GM21367 (cell line): Measurements from ENCODE around the gene ACTN3.
"Not testable (repeated sequence)": the region's sequence is repeated elsewhere in the genome, so short reads cannot be mapped to it uniquely, and the experiment has no call there.

ENCODE experiments used
- ATAC-seq: cut with Tn5 transposase; IDR thresholded peaks from one replicate; pipeline ENCODE4 v1.9.1; 2021; ENCODE audit not compliant: unreplicated experiment

ACTN3 gene

DNA sequence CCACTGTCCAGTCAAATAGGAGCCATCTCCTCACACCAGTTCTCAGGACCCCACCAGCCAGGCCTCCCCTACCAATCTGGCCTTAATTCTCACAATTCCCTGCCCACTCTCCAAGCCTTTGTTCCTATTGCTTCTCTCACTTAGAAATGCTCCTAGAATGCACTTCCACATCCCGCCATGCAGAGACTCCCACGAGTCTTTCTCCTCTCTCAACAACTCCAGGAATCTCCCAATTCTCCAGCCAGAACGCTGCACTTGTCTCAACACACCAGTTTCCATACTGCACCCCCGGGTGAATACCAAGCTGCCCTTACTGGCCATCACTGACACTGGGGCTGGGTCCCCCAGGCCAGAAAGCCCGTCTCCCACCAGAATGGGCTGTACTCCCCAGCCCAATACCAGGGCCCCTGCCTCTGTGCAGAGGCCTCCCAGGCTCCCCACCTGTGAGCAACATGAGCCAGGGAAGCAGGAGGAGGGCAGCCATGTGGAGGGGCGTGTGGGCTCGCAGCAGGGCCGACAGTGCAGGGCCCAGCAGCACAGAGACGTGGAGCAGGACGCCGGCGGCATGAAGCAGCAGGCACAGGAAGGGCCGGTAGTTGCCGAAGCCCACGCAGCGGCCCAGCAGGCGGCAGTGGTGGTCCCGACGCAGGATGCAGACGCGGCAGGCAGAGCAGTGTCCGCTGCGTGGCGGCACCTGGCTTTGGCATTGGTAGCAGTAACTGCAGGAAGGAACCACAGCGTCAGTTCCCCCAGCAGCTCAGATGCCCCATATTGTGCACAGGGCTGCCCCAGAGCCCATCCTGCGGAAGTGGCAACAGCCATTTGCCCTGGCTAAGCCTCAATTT is 3.2 kb upstream of the ACTN3 start:
- ATAC-seq: no peak

DNA sequence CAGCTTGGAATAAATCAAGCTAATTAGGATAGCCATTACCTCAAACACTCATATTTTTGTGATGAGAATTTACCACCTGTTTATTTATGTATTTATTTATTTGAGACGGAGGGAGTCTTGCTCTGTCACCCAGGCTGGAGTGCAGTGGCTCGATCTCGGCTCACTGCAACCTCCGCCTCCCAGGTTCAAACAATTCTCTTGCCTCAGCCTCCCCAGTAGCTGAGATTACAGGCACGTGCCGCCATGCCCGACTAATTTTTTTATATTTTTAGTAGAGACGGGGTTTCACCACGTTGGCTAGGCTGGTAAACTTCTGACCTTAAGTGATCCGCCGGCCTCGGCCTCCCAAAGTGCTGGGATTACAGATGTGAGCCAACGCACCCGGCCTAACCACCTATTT is 1.8 kb upstream of the ACTN3 start:
- ATAC-seq: not testable (repeated sequence)

DNA sequence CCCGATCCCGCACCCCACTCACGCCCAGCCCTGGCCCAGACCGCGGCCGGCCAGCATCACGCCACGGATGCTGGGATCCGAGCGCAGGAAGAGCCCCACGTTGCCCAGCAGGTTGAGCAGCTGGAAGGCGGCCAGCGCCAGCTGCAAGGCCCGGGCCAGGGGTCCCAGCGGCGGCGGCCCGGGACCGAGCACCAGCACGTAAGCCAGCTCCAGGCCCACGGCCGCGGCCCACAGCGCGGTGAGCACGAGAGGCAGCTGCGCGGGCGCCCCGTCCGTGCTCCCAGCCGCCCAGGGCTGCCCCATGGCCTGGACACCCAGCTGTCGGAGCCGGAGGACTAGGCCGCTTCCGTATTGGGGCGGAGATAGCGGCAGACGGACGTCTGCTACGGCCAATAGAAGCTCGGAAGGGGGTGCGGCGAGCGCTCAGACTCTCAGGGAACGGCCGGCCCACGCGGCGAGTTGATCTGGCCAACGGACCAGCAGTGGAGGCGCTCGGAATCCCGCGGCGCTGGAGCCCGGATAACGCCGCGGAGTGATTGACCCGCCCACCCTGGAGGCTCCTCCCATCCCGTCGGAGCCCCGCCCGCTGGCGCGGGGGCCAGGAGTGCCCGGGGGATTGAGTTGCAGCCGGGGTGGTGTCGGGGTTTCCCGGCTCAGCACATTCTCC is 869 bp upstream of the ACTN3 start, which contains the start of gene ZDHHC24:
Gene ZDHHC24, minus strand, starts transcription at position 348 of the 667 bp plus-strand sequence. Its CDS starts 45 bp downstream, at position 303.
- no peak for ATAC-seq

DNA sequence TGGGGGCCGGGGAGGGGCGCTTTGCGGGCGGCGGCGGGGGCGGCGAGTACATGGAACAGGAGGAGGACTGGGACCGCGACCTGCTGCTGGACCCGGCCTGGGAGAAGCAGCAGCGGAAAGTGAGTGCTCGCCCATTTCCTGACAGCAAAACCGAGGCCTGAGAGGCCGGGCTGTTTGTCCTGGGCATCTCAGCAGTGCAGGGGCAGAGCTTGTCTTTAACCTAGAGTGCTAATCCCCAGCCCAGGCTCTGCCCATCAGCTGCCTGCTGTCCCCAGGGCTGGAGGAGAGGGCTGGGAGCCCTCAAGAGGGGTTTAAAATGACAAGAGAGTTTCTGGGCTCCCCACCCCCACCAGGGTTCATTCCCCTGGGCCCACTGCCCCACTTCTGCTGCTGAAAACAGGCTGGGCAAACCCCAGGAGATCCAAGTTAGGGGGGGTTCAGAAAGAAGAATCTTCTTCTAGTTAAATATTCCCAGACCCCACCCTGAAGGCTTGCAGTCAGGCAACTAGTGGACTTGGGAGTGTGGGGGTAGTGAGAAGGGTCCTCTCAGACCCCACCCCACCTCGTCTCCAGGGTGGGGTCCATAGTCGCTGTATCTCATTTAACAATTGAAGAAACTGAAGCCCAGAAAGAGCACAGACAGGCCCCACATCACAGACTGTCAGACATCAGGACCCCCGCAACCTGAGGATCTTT is 411 bp downstream of the ACTN3 start:
- ATAC-seq: no peak

DNA sequence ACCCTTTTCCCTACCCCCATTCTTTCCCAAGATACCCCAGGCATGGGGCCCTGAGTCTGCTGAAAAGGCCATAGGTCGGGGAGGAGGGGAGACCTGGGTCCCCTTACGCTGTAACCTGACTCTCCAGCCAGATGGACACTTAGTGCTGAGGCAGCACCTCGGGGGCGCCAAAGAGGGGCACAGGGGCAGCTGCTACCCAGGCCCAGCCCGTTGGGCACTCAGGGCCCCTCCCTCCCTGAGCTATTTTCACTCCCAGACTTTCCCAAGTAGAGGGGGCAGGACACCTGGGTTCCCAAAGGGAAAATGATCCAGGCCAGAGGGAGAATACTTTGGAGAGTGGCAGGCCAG is 933 bp downstream of the ACTN3 start:
- ATAC-seq: no peak

DNA sequence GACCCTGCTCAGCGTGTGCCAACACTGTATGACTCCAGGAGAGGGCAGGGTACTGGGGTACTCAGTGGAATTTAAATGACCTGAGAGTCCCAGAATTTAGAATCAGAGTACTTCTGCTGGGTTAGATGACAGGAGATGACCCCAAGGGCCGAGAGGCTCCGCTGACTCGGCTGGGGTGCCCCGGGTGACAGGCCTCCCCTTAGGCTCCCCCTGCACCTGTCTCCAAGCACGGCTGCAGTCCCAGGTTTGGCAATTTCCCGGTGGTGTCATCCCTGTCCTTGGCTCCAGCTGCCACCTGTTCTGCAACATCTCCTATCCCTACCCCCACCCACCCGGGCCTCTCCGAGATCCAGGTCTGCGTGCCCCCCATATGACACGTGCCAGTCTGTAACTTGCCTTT is 1.3 kb downstream of the ACTN3 start:
- ATAC-seq: no peak

DNA sequence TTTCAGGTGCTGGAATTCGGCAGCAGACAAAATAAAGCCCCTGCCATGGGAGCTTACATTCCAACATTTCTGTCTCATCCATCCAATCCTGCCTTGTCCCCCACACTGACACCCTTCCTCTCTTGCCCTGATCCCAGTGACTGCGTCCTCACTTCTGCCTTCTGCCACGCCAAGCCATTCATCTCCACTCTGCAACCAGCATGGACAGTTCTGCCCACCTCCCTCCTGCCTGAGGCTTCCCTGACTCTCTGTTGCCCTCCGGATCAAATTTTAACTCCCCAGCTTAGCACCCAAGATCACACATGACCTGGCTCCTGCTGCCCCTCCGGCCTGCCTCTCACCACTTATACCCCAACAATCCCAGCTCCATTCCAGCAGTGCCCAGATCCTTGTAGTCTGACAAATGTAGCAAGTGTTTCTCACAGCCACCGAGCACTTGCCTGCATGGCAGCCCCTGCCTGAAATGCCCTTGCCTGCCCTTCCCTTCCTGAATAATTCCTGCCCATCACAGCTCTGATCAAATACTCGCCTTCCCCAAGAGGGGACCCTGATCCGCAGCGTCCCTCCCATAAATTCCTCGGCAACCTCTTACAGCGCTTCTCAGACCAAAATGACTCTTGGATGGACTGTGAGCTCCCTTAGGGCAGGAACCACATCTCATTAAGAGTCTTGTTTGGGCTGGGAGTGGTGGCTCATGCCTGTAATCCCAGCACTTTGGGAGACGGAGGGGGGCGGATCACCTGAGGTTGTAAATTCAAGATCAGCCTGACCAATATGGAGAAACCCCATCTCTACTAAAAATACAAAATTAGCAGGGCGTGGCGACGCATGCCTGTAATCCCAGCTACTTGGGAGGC is 2.3 kb downstream of the ACTN3 start:
- ATAC-seq: no peak

DNA sequence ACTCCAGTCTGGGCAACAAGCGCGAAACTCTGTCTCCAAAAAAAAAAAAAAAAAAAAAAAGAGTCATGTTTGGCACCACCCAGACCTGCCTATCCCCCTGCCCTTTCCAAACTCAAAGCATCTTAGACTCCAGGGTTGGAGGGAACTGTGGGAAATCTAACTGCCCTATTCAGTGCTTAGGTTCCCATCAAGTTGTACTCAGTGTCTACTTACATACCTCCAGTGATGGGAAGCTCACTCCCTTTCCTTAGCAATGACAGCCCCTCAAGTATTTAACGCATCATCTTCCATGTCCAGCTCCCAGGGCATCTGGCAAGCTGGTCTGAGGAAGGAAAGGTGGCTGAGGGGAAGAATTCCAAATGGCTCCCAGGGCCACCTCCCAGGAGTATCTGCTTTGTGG is 3.0 kb downstream of the ACTN3 start:
- no peak for ATAC-seq

DNA sequence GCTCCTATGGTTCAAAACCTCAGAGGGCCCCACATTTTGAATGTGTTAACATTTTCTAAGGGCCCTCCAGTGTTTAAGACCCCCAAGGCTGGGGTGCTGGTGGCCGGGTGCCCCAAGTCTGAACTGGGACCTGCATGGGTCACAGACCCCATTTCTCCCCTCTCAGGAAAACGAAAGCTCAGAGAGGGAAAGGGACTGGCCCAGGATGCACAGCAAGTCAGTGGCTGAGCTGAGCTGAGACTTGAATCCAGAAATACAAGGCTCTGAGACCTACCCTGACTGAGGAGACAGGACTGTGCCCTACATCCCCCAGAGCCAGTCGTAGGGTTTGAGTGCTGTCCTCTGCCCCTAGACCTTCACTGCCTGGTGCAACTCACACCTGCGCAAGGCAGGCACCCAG is 4.2 kb downstream of the ACTN3 start:
- ATAC-seq: no peak

DNA sequence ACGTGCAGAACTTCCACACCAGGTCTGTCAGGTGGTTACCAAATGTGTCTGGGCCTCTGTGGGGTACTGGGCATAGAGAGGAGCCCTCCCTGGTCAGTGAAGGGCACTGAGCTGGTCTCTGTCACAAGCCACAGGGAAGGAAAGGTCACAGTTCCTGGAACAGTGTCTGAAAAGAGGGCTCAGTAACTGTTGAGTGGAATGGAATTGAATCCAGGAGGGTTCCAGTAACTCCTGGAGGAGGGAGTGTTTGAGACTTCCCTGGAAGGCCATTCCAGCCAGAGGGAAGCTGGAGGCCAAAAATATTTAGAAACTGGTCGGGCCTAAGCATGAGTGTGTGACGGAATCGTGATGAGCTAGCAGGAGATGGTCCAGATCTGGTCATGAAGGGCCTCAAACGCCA is 7.9 kb downstream of the ACTN3 start:
- no peak for ATAC-seq

DNA sequence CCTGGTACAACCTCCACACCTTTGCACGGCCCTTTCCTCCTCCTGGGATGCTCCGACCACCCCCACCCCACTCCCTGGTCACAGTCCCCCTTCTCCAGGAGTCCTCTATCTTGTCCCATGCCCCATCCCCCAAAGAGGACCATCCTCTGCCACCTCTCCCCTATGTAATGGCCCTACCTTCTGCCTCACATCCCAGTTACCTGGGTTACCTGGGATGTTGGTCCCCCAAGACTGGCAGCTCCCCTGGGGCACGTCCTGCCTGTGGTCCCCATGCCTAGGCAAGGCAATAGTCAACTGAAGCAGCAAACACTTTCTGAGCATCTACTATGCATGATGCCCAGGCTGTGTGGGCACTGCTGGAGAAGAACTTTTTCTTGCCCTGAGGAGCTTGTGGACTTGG is 8.7 kb downstream of the ACTN3 start:
- ATAC-seq: no peak

DNA sequence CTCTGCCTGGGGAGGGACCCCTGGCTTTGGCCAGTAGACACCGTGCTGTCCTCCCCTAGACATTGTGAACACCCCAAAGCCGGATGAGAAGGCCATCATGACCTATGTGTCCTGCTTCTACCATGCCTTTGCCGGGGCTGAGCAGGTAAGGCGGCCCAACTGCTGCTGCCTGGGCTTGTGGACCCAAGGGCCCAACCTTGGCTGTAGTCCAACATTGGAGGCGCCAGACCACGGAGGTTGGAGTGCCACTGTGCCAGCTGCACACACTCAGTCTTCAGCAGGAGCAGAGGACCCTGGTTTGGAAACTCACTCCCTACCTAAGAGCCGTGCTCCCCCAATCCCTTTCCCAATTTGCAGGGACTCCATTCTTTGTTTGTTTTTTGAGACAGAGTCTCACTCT is 9.4 kb downstream of the ACTN3 start:
- no peak for ATAC-seq

DNA sequence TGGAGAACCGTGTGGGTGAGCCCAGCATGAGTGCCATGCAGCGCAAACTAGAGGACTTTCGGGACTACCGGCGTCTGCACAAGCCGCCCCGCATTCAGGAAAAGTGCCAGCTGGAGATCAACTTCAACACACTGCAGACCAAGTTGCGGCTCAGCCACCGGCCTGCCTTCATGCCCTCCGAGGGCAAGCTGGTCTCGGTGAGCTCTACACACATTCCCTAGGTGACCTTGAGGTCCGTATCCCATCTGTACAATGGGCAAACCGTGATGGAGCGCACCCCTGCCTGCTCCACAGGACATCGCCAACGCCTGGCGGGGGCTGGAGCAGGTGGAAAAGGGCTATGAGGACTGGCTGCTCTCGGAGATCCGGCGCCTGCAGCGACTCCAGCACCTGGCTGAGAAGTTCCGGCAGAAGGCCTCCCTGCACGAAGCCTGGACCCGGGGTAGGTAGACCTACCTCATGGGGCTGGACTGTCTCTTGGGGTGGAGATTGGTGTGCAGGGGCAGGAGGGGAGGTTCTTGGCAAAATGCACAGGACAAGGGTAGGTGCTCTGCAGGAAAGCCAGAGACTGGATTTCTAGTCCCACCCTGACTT is 11.1 kb downstream of the ACTN3 start:
- no peak for ATAC-seq

DNA sequence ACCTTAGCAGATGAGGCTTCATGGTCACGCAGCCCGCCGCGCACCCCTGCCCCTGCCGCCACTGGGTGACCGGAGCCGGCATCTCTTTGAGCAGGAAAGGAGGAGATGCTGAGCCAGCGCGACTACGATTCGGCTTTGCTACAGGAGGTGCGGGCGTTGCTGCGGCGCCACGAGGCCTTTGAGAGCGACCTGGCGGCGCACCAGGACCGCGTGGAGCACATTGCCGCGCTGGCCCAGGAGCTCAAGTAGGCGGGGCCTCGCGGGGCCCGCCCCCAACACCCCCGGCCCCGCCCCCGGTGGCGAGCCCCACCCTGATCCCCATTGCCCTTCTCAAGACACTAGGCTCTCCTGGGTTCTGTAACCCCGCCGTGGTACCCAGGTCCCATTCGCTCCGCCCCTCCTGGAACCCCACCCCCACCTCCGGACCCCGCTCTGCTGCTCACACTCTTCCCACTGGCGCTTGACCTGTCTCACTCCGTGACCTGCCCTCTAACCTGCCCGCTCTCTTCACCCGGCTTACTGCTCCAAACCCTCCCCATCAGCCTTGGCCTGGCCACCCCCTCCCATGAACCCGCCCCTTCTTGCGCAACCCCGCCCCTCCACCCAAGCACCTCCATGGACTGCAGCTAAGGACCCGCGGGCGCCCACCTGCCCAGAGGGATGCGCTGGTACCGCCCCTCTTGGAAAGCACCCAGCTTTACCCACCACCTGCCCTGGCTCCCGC is 12.6 kb downstream of the ACTN3 start:
- no peak for ATAC-seq

DNA sequence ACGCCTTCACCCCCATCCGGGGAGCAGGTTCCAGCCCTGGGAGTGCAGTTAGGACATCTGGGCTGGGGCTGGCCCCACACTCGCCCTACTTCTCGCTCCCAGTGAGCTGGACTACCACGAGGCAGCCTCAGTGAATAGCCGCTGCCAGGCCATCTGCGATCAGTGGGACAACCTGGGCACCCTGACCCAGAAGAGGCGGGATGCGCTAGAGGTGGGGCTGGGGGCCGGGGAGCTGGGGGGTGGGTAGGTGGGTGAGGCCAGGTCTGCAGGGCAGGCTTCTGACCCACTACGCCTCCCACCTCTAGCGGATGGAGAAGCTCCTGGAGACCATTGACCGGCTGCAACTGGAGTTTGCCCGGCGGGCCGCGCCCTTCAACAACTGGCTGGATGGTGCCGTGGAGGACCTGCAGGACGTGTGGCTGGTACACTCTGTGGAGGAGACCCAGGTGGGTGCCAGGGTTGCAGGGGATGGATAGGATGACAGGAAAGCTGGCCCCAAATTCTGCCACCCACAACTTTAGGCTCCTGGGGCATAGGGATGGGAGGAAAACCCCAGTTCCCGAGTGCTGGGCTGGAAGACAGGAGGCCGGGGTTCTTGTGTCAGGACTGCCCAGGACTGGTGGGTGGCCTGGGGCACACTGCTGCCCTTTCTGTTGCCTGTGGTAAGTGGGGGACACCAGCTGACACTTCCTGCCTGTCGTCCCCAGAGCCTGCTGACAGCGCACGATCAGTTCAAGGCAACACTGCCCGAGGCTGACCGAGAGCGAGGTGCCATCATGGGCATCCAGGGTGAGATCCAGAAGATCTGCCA is 13.4 kb downstream of the ACTN3 start:
- no peak for ATAC-seq

DNA sequence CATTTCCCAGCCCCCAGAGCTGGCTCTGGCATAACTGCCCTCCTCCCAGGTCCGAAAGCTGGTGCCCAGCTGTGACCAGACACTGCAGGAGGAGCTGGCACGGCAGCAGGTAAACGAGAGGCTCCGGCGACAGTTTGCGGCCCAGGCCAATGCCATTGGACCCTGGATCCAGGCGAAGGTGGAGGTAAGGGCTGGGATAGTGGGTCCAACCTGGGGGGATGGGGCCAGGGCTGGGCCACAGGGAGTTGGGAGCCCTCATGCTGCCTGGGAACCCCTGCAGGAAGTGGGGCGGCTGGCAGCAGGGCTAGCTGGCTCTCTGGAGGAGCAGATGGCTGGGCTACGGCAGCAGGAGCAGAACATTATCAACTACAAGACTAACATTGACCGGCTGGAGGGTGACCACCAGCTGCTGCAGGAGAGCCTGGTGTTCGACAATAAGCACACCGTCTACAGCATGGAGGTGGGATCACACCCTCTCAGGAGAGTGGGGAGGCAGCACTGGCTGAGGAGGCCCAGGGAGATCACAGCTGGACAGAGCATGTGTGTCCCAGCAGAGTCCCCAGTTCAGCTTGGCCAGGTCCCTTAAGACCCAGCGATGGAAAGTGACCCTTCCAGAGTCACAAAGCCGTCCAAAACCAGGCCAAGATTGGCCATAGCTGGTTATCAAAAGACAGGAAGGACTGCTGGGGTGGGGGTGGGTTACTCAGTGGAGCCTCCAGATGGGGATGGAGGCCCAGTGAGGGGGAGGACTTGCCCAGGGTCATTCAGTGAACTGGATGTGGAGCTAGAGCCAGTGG is 14.7 kb downstream of the ACTN3 start:
- no peak for ATAC-seq

DNA sequence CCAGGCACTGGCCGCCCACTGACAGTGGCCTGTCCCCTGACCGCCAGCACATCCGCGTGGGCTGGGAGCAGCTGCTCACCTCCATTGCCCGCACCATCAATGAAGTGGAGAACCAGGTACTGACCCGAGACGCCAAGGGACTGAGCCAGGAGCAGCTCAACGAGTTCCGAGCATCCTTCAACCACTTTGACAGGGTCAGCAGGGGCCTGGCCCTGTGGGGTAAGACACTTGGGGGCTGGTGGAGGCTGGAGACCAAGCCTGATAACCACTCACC is 15.2 kb downstream of the ACTN3 start:
- no peak for ATAC-seq

DNA sequence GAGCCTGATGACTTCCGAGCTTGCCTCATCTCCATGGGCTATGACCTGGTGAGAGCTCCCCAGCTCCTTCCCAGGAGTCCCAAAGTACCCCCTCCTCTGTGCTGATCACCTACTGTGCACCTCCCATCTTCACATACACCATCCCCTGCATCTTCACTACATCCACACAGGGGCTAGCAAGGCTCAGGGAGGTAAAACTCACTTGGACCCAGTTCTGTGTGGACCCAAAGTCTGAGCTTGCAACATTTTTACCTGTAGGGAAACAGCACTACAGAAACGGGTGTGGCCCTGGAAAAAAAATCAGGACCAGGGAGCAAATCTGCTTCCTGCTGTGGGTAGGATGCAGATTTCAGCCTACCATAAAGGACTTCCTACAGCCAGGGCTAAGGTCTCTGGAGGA is 15.6 kb downstream of the ACTN3 start:
- ATAC-seq: no peak
